CD14-positive monocyte (primary cell): Measurements from ENCODE around the gene DNAI2. TPM values are rescaled to one million over a fixed set of nuclear protein-coding genes. Genes with fewer than 3 reads are reported as not detected.

ENCODE experiments used
- DNase-seq, 3 donors: peaks; one replicate each; pipeline ENCODE4 v3.0.0-alpha.2; 2011 to 2022
- H2AFZ ChIP-seq: 2 replicates; pipeline ENCODE4 v1.6.0; 2012; ENCODE audit warnings: mild to moderate bottlenecking, low read depth, low read length, inconsistent platforms; ENCODE audit not compliant: insufficient read depth, poor library complexity, severe bottlenecking
- H3K27ac ChIP-seq, 2 donors: 1 replicate in 1 of 2; 2 replicates in 1 of 2; pipeline ENCODE4 v1.5.1; 2012 to 2013; ENCODE audit warnings: low read length in 2 of 2, control low read depth in 1 of 2, inconsistent platforms in 1 of 2, low read depth in 1 of 2, mild to moderate bottlenecking in 1 of 2
- H3K27me3 ChIP-seq, 2 donors: one replicate each; pipeline versions ENCODE4 v1.6.0 to v1.6.1; 2011 to 2013; ENCODE audit warnings: low read length in 2 of 2; ENCODE audit not compliant: control insufficient read depth in 2 of 2, insufficient read depth in 2 of 2
- H3K36me3 ChIP-seq, 2 donors: replicated peaks in 1 of 2; 1 replicate in 1 of 2; 2 replicates in 1 of 2; pipeline versions ENCODE4 v1.5.1 to v1.6.1; 2012 to 2013; ENCODE audit warnings: low read length in 2 of 2, control low read depth in 1 of 2, inconsistent platforms in 1 of 2, mild to moderate bottlenecking in 1 of 2; ENCODE audit not compliant: insufficient read depth in 2 of 2, control insufficient read depth in 1 of 2
- H3K4me1 ChIP-seq, 2 donors: 1 replicate in 1 of 2; 2 replicates in 1 of 2; pipeline versions ENCODE4 v1.5.1 to v1.6.1; 2012 to 2013; ENCODE audit warnings: low read length in 2 of 2, control low read depth in 1 of 2, inconsistent platforms in 1 of 2, mild to moderate bottlenecking in 1 of 2, moderate library complexity in 1 of 2; ENCODE audit not compliant: insufficient read depth in 2 of 2, control insufficient read depth in 1 of 2
- H3K4me2 ChIP-seq: replicated peaks from 2 replicates; pipeline ENCODE3; 2012; ENCODE audit warnings: low read length, moderate library complexity, mild to moderate bottlenecking; ENCODE audit not compliant: poor library complexity, severe bottlenecking; ENCODE audit errors: extremely low read depth
- H3K4me3 ChIP-seq, 3 experiments: fragments of 200-600 bp in 1 of 3; sonication (generic) in 1 of 3; replicated peaks in 1 of 3; 1 replicate in 2 of 3; 2 replicates in 1 of 3; pipeline ENCODE4 v1.5.1; 2011 to 2013; ENCODE audit warnings: low read length in 3 of 3, mild to moderate bottlenecking in 3 of 3, control low read depth in 2 of 3, low read depth in 2 of 3, inconsistent platforms in 1 of 3, moderate library complexity in 1 of 3
- H3K79me2 ChIP-seq: 2 replicates; pipeline ENCODE4 v1.6.0; 2012; ENCODE audit warnings: mild to moderate bottlenecking, control low read depth, inconsistent platforms, low read length, moderate library complexity; ENCODE audit not compliant: insufficient read depth
- H3K9ac ChIP-seq: 2 replicates; pipeline ENCODE4 v1.6.0; 2017; ENCODE audit warnings: low read length, mild to moderate bottlenecking; ENCODE audit not compliant: insufficient read depth, poor library complexity, severe bottlenecking
- H3K9me3 ChIP-seq, 2 donors: replicated peaks in 1 of 2; 1 replicate in 1 of 2; 2 replicates in 1 of 2; pipeline versions ENCODE4 v1.5.1 to v1.6.1; 2012 to 2013; ENCODE audit warnings: low read length in 2 of 2, control low read depth in 1 of 2; ENCODE audit not compliant: control insufficient read depth in 1 of 2, insufficient read depth in 1 of 2
- H4K20me1 ChIP-seq: 2 replicates; pipeline ENCODE4 v1.6.0; 2012; ENCODE audit warnings: mild to moderate bottlenecking, low read length, control low read depth, moderate library complexity; ENCODE audit not compliant: insufficient read depth
- H3K27ac Mint-ChIP-seq, 7 donors: one replicate each; pipeline ENCODE4 v1.8.0; 2020; ENCODE audit warnings: mild to moderate bottlenecking in 7 of 7, mixed read lengths in 7 of 7, moderate library complexity in 6 of 7, inconsistent platforms in 2 of 7
- H3K27me3 Mint-ChIP-seq, 3 donors: one replicate each; pipeline ENCODE4 v1.8.0; 2021 to 2022; ENCODE audit warnings: low read depth in 3 of 3, mild to moderate bottlenecking in 3 of 3, mixed read lengths in 3 of 3, moderate library complexity in 3 of 3, inconsistent platforms in 1 of 3
- H3K36me3 Mint-ChIP-seq, 2 donors: one replicate each; pipeline ENCODE4 v1.8.0; 2020; ENCODE audit warnings: mixed read lengths in 2 of 2, inconsistent platforms in 1 of 2, mild to moderate bottlenecking in 1 of 2
- H3K4me1 Mint-ChIP-seq: one replicate; pipeline ENCODE4 v1.8.0; 2020; ENCODE audit warnings: mild to moderate bottlenecking, mixed read lengths
- H3K4me3 Mint-ChIP-seq, 2 donors: one replicate each; pipeline ENCODE4 v1.8.0; 2020; ENCODE audit warnings: mild to moderate bottlenecking in 2 of 2, mixed read lengths in 2 of 2, moderate library complexity in 1 of 2
- H3K9me3 Mint-ChIP-seq, 7 donors: one replicate each; pipeline ENCODE4 v1.8.0; 2020 to 2022; ENCODE audit warnings: mixed read lengths in 7 of 7, mild to moderate bottlenecking in 6 of 7, moderate library complexity in 6 of 7, inconsistent platforms in 2 of 7
- CTCF ChIP-seq: fragments of 200-600 bp; IDR thresholded peaks from one replicate; pipeline ENCODE4 v1.8.0; 2022; ENCODE audit warnings: antibody characterized with exemption, mild to moderate bottlenecking
- WGBS: methylation state at CpG from one replicate; pipeline ENCODE4 v1.1.5; 2013; ENCODE audit warnings: missing lambda C conversion rate; ENCODE audit not compliant: insufficient coverage; 5-methylcytosine and 5-hydroxymethylcytosine counted together
- intact Hi-C, 2 donors: fragments of 100-400 bp; cut with micrococcal nuclease; formaldehyde crosslinking; loops; one replicate each; pipeline versions ENCODE4 v1.15.0 to v1.15.1; 2023
- polyA plus RNA-seq, 3 donors: library from polyadenylated mRNA; depleted of rRNA in 1 of 3; unstranded in 2 of 3; stranded (reverse) in 1 of 3; fragments of 300-500 nt in 2 of 3; fragments of >200 nt in 1 of 3; fragmentation: Illumina TruSeq in 2 of 3; gene quantifications; 1 replicate in 2 of 3; 2 replicates in 1 of 3; pipeline ENCODE4 v1.2.3, GENCODE V29; 2012 to 2021

Gene DNAI2
- polyA plus RNA-seq, 3 donors = 0.07 TPM; not detected in 2

DNA sequence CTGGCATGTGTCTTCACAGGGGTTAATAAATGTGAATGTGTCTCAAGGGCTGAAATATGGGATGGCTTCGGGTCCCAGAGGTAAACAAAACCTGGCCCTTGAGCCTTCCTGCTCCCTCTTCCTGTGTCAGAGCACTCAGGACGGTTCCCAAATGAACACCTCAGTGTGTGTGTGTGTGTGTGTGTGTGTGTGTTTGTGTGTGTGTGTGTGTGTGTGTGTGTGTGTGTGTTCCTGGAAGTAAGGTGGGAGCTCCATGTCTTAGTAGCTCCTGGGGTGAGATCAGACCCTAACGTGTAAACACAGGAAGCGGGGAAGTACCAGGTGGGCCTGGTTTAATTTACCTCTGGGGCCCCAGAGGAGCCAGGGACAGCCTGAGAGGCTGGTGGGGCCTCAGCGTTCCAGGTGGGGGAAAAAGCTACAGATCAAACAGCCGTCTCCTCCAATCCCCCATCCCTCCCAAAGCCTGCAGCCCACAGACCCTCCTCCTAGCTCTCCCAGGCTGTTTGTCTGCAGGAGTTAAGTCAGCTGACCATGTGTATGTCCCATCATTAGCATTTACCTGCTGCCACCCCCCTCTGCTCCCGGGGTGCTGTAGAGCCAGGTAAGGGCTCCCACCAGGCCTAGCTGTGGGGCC lies 58.1 kb downstream of the DNAI2 start:
- Mint-ChIP-seq H3K9me3 (no peaks in the 10 kb centered on the region), H3K27ac (peak overlapping the region in 1 of 7 donors; percentile 33), H3K36me3 (no peaks in the 10 kb centered on the region), H3K4me3 (no peak overlapping the region), H3K27me3 (peaks cover 20 to 30% (median 24%) of the 10 kb centered on the region in 3 donors), H3K4me1 (peaks cover 8% of the 10 kb centered on the region)
- no peak overlapping the region for H3K9ac ChIP-seq
- no peak for TF ChIP-seq CTCF
- no peak overlapping the region for H3K4me3 ChIP-seq
- no peak overlapping the region for H3K27ac ChIP-seq
- H3K27me3 ChIP-seq = peaks cover under 1 to 13% of the 10 kb centered on the region in 2 donors
- WGBS = 79% methylated on average over 4 of the region's 7 CpGs
- H3K4me1 ChIP-seq = peaks cover 4 to 5% of the 10 kb centered on the region in 2 donors
- H3K9me3 ChIP-seq = no peaks in the 10 kb centered on the region
- intact Hi-C loops = no loop called here
- no peaks in the 10 kb centered on the region for H3K79me2 ChIP-seq
- H3K36me3 ChIP-seq = no peaks in the 10 kb centered on the region
- H4K20me1 ChIP-seq = no peaks in the 10 kb centered on the region
- no peak for DNase-seq
- H2AFZ ChIP-seq = no peak overlapping the region
- no peak overlapping the region for H3K4me2 ChIP-seq

DNA sequence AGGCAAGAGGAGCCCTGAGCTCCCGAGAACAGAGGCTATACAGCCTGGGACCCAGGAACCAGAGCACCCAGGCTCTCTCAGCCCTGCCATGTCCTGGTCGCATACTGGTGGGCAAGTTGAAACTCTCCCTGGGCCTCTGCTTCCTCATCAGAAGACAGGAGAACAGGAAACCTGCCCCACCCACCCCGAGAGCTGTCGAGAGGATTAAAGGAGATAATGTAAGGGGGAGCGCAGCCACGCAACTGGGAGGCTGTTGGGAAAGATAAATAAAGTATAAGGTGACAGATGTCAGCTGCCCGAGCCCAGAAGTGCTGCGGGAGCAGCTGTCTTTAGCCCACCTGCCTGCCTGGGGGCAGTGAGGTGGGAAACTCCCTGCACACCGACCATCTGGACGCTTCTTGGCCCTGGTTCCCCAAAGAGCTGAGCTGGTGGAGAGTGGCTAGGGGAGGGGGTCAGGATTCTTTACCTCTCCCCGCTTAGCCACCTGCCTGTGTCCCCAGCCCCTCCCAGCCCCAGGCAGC lies 58.8 kb downstream of the DNAI2 start:
- Mint-ChIP-seq H3K27me3 (peaks cover 16 to 24% (median 17%) of the 10 kb centered on the region in 3 donors), H3K27ac (peak overlapping the region in 1 of 7 donors; percentile 41), H3K4me1 (peaks cover 8% of the 10 kb centered on the region), H3K4me3 (no peak overlapping the region), H3K36me3 (no peaks in the 10 kb centered on the region), H3K9me3 (no peaks in the 10 kb centered on the region)
- no peak overlapping the region for H3K9ac ChIP-seq
- no peak overlapping the region for H3K27ac ChIP-seq
- intact Hi-C loops = no loop called here
- no peaks in the 10 kb centered on the region for H3K36me3 ChIP-seq
- no peak overlapping the region for H2AFZ ChIP-seq
- peaks cover 4 to 5% of the 10 kb centered on the region in 2 donors for H3K4me1 ChIP-seq
- TF ChIP-seq CTCF = no peak
- 20% methylated on average over 4 of the region's 11 CpGs for WGBS
- H3K4me3 ChIP-seq = no peak overlapping the region
- no peaks in the 10 kb centered on the region for H3K9me3 ChIP-seq
- H3K79me2 ChIP-seq = no peaks in the 10 kb centered on the region
- no peak for DNase-seq
- H3K4me2 ChIP-seq = no peak overlapping the region
- H4K20me1 ChIP-seq = no peaks in the 10 kb centered on the region
- H3K27me3 ChIP-seq = peaks cover 0 to 7% of the 10 kb centered on the region in 2 donors
